Skeletal muscle satellite cell (primary cell): ENCODE data around the gene DCAF11.

Source experiments
- H3K27me3 ChIP-seq: 2 replicates; pipeline ENCODE4 v1.7.0; 2013; ENCODE audit warnings: low read length; ENCODE audit not compliant: control insufficient read depth, insufficient read depth
- H3K36me3 ChIP-seq: 2 replicates; pipeline ENCODE4 v1.7.0; 2013; ENCODE audit warnings: mild to moderate bottlenecking, control low read depth, low read length; ENCODE audit not compliant: insufficient read depth
- H3K4me1 ChIP-seq: 2 replicates; pipeline ENCODE4 v1.7.0; 2013; ENCODE audit warnings: low read length; ENCODE audit not compliant: control insufficient read depth, insufficient read depth
- H3K4me2 ChIP-seq: 2 replicates; pipeline ENCODE4 v1.7.0; 2013; ENCODE audit warnings: mild to moderate bottlenecking, low read length
- H3K4me3 ChIP-seq: 2 replicates; pipeline ENCODE4 v1.7.0; 2013; ENCODE audit warnings: low read length
- H3K9ac ChIP-seq: 2 replicates; pipeline ENCODE4 v1.7.0; 2013; ENCODE audit warnings: mild to moderate bottlenecking, low read depth, low read length, moderate library complexity
- H3K9me3 ChIP-seq: replicated peaks from 2 replicates; pipeline ENCODE4 v1.7.0; 2013; ENCODE audit warnings: mild to moderate bottlenecking, control low read depth, low read length

DCAF11 gene

GRCh38 chr14:24092505-24093206 lies 21.9 kb upstream of the DCAF11 start:
- no peak overlapping the region for H3K9ac ChIP-seq
- peaks cover 16% of the 10 kb centered on the region for H3K4me1 ChIP-seq
- no peaks in the 10 kb centered on the region for H3K36me3 ChIP-seq
- H3K4me2 ChIP-seq = no peak overlapping the region
- no peaks in the 10 kb centered on the region for H3K9me3 ChIP-seq
- H3K4me3 ChIP-seq = no peak overlapping the region
- H3K27me3 ChIP-seq = no peaks in the 10 kb centered on the region

GRCh38 chr14:24093207-24093900 lies 21.2 kb upstream of the DCAF11 start:
- peak overlapping the region; percentile 88 for H3K9ac ChIP-seq
- H3K36me3 ChIP-seq = no peaks in the 10 kb centered on the region
- H3K4me3 ChIP-seq = peak overlapping the region; percentile 98
- no peaks in the 10 kb centered on the region for H3K9me3 ChIP-seq
- H3K4me2 ChIP-seq = peak overlapping the region; percentile 100
- no peaks in the 10 kb centered on the region for H3K27me3 ChIP-seq
- H3K4me1 ChIP-seq = peaks cover 16% of the 10 kb centered on the region

GRCh38 chr14:24093901-24094840 lies 20.4 kb upstream of the DCAF11 start, which contains the start of gene PCK2:
Gene PCK2, plus strand, starts transcription at chr14:24094311. Its CDS starts 95 bp downstream, at chr14:24094406.
- H3K4me1 ChIP-seq = peaks cover 16% of the 10 kb centered on the region
- no peaks in the 10 kb centered on the region for H3K9me3 ChIP-seq
- peak within 1 kb of the TSS; percentile 98 for H3K4me3 ChIP-seq
- H3K9ac ChIP-seq = peak within 1 kb of the TSS; percentile 88
- H3K4me2 ChIP-seq = peak within 1 kb of the TSS; percentile 100
- no peaks in the 10 kb centered on the region for H3K27me3 ChIP-seq
- no peaks in the 10 kb centered on the region for H3K36me3 ChIP-seq

GRCh38 chr14:24094841-24095270 lies 19.7 kb upstream of the DCAF11 start:
- peak overlapping the region; percentile 98 for H3K4me3 ChIP-seq
- H3K4me2 ChIP-seq = peak overlapping the region; percentile 100
- no peaks in the 10 kb centered on the region for H3K9me3 ChIP-seq
- peaks cover 6% of the 10 kb centered on the region for H3K36me3 ChIP-seq
- H3K27me3 ChIP-seq = no peaks in the 10 kb centered on the region
- peak overlapping the region; percentile 88 for H3K9ac ChIP-seq
- peaks cover 16% of the 10 kb centered on the region for H3K4me1 ChIP-seq

GRCh38 chr14:24095271-24096068 lies 19.1 kb upstream of the DCAF11 start:
- peak overlapping the region; percentile 88 for H3K9ac ChIP-seq
- peaks cover 16% of the 10 kb centered on the region for H3K4me1 ChIP-seq
- peaks cover 9% of the 10 kb centered on the region for H3K36me3 ChIP-seq
- peak overlapping the region; percentile 98 for H3K4me3 ChIP-seq
- no peaks in the 10 kb centered on the region for H3K9me3 ChIP-seq
- no peaks in the 10 kb centered on the region for H3K27me3 ChIP-seq
- H3K4me2 ChIP-seq = peak overlapping the region; percentile 100

GRCh38 chr14:24096545-24097181 lies 17.9 kb upstream of the DCAF11 start:
- Histone ChIP-seq H3K36me3 (peaks cover 9% of the 10 kb centered on the region), H3K27me3 (no peaks in the 10 kb centered on the region), H3K9ac (no peak overlapping the region), H3K9me3 (no peaks in the 10 kb centered on the region), H3K4me2 (no peak overlapping the region), H3K4me1 (peaks cover 16% of the 10 kb centered on the region), H3K4me3 (no peak overlapping the region)

GRCh38 chr14:24098229-24098926 lies 16.2 kb upstream of the DCAF11 start:
- H3K27me3 ChIP-seq = no peaks in the 10 kb centered on the region
- peaks cover 9% of the 10 kb centered on the region for H3K36me3 ChIP-seq
- no peaks in the 10 kb centered on the region for H3K9me3 ChIP-seq
- peaks cover 16% of the 10 kb centered on the region for H3K4me1 ChIP-seq
- H3K9ac ChIP-seq = no peak overlapping the region
- H3K4me3 ChIP-seq = no peak overlapping the region
- no peak overlapping the region for H3K4me2 ChIP-seq

- Histone ChIP-seq H3K36me3 (peaks cover 9% of the 10 kb centered on the region), H3K27me3 (no peaks in the 10 kb centered on the region), H3K4me3 (no peak overlapping the region), H3K9me3 (no peaks in the 10 kb centered on the region), H3K4me2 (no peak overlapping the region), H3K4me1 (peaks cover 12% of the 10 kb centered on the region), H3K9ac (no peak overlapping the region)
These were observed 15.4 kb upstream of the DCAF11 start for GRCh38 chr14:24098927-24099813.

- no peaks in the 10 kb centered on the region for H3K9me3 ChIP-seq
- no peak overlapping the region for H3K4me3 ChIP-seq
- H3K36me3 ChIP-seq = peaks cover 9% of the 10 kb centered on the region
- no peak overlapping the region for H3K9ac ChIP-seq
- peaks cover 5% of the 10 kb centered on the region for H3K4me1 ChIP-seq
- H3K27me3 ChIP-seq = no peaks in the 10 kb centered on the region
- no peak overlapping the region for H3K4me2 ChIP-seq
These were observed 14.2 kb upstream of the DCAF11 start for GRCh38 chr14:24100197-24100981.
